Prostate gland (tissue), 2 donors: ENCODE results near the gene SCMH1.

Source experiments
- POLR2A ChIP-seq: fragments of 450-650 bp; IDR thresholded peaks from one replicate; pipeline ENCODE4 v1.6.1; 2016; ENCODE audit warnings: antibody characterized with exemption, mild to moderate bottlenecking
- POLR2AphosphoS5 ChIP-seq: sonication (generic); formaldehyde crosslinking; IDR thresholded peaks from one replicate; pipeline ENCODE4 v1.6.1; 2017; ENCODE audit warnings: antibody characterized with exemption
- TF ChIP-seq, protein P1 (sequence below), 4 experiments: fragments of 200-600 bp in 2 of 4; fragments of 450-650 bp in 2 of 4; sonication (generic) in 2 of 4; IDR thresholded peaks; 1 replicate in 3 of 4; 2 replicates in 1 of 4; pipeline ENCODE4 v1.5.1; 2016 to 2019; ENCODE audit warnings: antibody characterized with exemption in 4 of 4, mild to moderate bottlenecking in 2 of 4, moderate library complexity in 2 of 4

DNA sequence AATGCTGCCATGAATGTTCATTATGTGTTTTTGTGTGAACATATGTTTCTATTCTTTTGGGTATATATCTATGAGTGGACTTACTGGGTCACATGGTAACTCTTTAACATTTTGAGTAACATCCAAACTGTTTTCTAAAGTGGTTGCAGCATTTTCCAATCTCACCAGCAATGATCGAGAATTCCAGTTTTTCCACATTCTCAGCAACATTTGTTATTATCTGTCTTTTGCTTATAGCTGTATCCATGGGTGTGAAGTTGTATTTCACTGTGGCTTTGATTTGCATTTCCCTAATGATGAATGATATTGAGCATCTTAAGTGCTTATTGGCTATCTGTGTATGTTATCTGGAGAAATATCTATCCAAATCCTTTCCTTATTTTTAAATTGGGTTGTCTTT is 131.4 kb downstream of the SCMH1 start:
- TF ChIP-seq, protein P1, sequence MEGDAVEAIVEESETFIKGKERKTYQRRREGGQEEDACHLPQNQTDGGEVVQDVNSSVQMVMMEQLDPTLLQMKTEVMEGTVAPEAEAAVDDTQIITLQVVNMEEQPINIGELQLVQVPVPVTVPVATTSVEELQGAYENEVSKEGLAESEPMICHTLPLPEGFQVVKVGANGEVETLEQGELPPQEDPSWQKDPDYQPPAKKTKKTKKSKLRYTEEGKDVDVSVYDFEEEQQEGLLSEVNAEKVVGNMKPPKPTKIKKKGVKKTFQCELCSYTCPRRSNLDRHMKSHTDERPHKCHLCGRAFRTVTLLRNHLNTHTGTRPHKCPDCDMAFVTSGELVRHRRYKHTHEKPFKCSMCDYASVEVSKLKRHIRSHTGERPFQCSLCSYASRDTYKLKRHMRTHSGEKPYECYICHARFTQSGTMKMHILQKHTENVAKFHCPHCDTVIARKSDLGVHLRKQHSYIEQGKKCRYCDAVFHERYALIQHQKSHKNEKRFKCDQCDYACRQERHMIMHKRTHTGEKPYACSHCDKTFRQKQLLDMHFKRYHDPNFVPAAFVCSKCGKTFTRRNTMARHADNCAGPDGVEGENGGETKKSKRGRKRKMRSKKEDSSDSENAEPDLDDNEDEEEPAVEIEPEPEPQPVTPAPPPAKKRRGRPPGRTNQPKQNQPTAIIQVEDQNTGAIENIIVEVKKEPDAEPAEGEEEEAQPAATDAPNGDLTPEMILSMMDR (IDR thresholded peaks at IDR 0.05) = no peak
- no peak for TF ChIP-seq POLR2A
- no peak for TF ChIP-seq POLR2AphosphoS5
